Caco-2 (cell line): ENCODE results near the gene PITPNB. TPM values are rescaled to one million over a fixed set of nuclear protein-coding genes. Genes with fewer than 3 reads are reported as not detected.

Source experiments
- BruUV-seq: library from RNA; stranded (reverse); fragments of 400-500 nt; replicated peaks from 2 replicates; lab custom pipeline; 2021; lab: Mats Ljungman, UMichigan
- CTCF ChIA-PET: fragments of 300-600 bp; sonication (Branson Sonifier 250); formaldehyde crosslinking; loops from one replicate; lab custom pipeline; 2022; ENCODE audit warnings: antibody characterized with exemption; lab: Charles Lee
- POLR2A ChIA-PET: fragments of 300-600 bp; sonication (Branson Sonifier 250); formaldehyde crosslinking; loops from one replicate; lab custom pipeline; 2022; ENCODE audit warnings: antibody characterized with exemption; lab: Charles Lee
- DNase-seq, 2 experiments: peaks; one replicate each; pipeline versions ENCODE4 v3.0.0 to v3.0.0-alpha.2; 2020 to 2022
- H3K27me3 ChIP-seq: replicated peaks from 2 replicates; pipeline ENCODE4 v1.6.0; 2011; ENCODE audit warnings: low read length; ENCODE audit not compliant: control insufficient read depth, insufficient read depth
- H3K36me3 ChIP-seq: 2 replicates; pipeline ENCODE4 v1.5.1; 2011; ENCODE audit warnings: low read length; ENCODE audit not compliant: control insufficient read depth, insufficient read depth
- H3K4me1 ChIP-seq: fragments of 250-450 bp; sonication (Bioruptor Pico); 2 replicates; pipeline ENCODE4 v1.5.1; 2020; ENCODE audit warnings: mild to moderate bottlenecking
- H3K4me3 ChIP-seq: 2 replicates; pipeline ENCODE4 v1.5.1; 2011; ENCODE audit warnings: low read depth, mild to moderate bottlenecking, control low read depth, low read length
- H3K9me3 ChIP-seq: fragments of 250-450 bp; sonication (Bioruptor Pico); 2 replicates; pipeline ENCODE4 v1.5.1; 2020; ENCODE audit warnings: mild to moderate bottlenecking, moderate library complexity
- H3K27ac Mint-ChIP-seq: one replicate; pipeline ENCODE4 v1.8.0; 2022; ENCODE audit warnings: mixed read lengths; ENCODE audit not compliant: unreplicated experiment
- H3K27me3 Mint-ChIP-seq: one replicate; pipeline ENCODE4 v1.8.0; 2022; ENCODE audit warnings: mixed read lengths; ENCODE audit not compliant: insufficient read depth, unreplicated experiment
- H3K36me3 Mint-ChIP-seq: one replicate; pipeline ENCODE4 v1.8.0; 2022; ENCODE audit warnings: mild to moderate bottlenecking, mixed read lengths; ENCODE audit not compliant: insufficient read depth, unreplicated experiment
- H3K4me1 Mint-ChIP-seq: one replicate; pipeline ENCODE4 v1.8.0; 2022; ENCODE audit warnings: low read depth, mixed read lengths; ENCODE audit not compliant: unreplicated experiment
- H3K4me3 Mint-ChIP-seq: one replicate; pipeline ENCODE4 v1.8.0; 2022; ENCODE audit warnings: mild to moderate bottlenecking, moderate library complexity, mixed read lengths; ENCODE audit not compliant: unreplicated experiment
- H3K9me3 Mint-ChIP-seq: one replicate; pipeline ENCODE4 v1.8.0; 2022; ENCODE audit warnings: mixed read lengths; ENCODE audit not compliant: unreplicated experiment
- CTCF ChIP-seq, 2 experiments: fragments of 200-600 bp in 1 of 2; IDR thresholded peaks; 1 replicate in 1 of 2; 2 replicates in 1 of 2; pipeline versions ENCODE4 v1.5.1 to v1.8.0; 2011 to 2022; ENCODE audit warnings: antibody characterized with exemption in 1 of 2, control low read depth in 1 of 2, inconsistent platforms in 1 of 2, low read depth in 1 of 2, low read length in 1 of 2, mild to moderate bottlenecking in 1 of 2, moderate library complexity in 1 of 2; ENCODE audit not compliant: insufficient read depth in 1 of 2, severe bottlenecking in 1 of 2, unreplicated experiment in 1 of 2
- intact Hi-C: fragments of 100-400 bp; cut with micrococcal nuclease; formaldehyde crosslinking; loops from one replicate; pipeline ENCODE4 v1.10.0; 2022; ENCODE audit not compliant: unreplicated experiment
- total RNA-seq: library from RNA; stranded (reverse); gene quantifications from 2 replicates; pipeline ENCODE4 v1.2.3, GENCODE V29; 2022

The PITPNB gene
- total RNA-seq, 1 experiment from 2014 or later: 81.7 TPM

GRCh38 chr22:27842669-27843431 is 76.2 kb downstream of the PITPNB start:
- POLR2A ChIA-PET: no interaction called here
- H3K27me3 Mint-ChIP-seq: no peaks in the 10 kb centered on the region
- DNase-seq: no peak
- H3K4me3 ChIP-seq: no peak overlapping the region
- TF ChIP-seq CTCF (IDR thresholded peaks at IDR 0.05; ENCODE audit: insufficient read depth in 1 of 2, low read depth in 1 of 2, low read length in 1 of 2, severe bottlenecking in 1 of 2, unreplicated experiment in 1 of 2): no peak
- H3K27me3 ChIP-seq: no peaks in the 10 kb centered on the region
- no peaks in the 10 kb centered on the region for H3K4me1 Mint-ChIP-seq
- BruUV-seq: no TSS peak
- H3K36me3 ChIP-seq: no peaks in the 10 kb centered on the region
- H3K27ac Mint-ChIP-seq: peak overlapping the region; percentile 22
- H3K36me3 Mint-ChIP-seq: peaks cover 12% of the 10 kb centered on the region
- no peak overlapping the region for H3K4me3 Mint-ChIP-seq
- H3K9me3 Mint-ChIP-seq: peaks cover 3% of the 10 kb centered on the region
- no peaks in the 10 kb centered on the region for H3K9me3 ChIP-seq
- no peaks in the 10 kb centered on the region for H3K4me1 ChIP-seq
- intact Hi-C loops: no loop called here
- CTCF ChIA-PET: no interaction called here

- no peak for DNase-seq
- Mint-ChIP-seq H3K27ac (no peak overlapping the region), H3K27me3 (no peaks in the 10 kb centered on the region), H3K36me3 (peaks cover 12% of the 10 kb centered on the region), H3K4me3 (no peak overlapping the region), H3K4me1 (no peaks in the 10 kb centered on the region), H3K9me3 (peaks cover 9% of the 10 kb centered on the region)
- H3K36me3 ChIP-seq: no peaks in the 10 kb centered on the region
- H3K9me3 ChIP-seq: no peaks in the 10 kb centered on the region
- CTCF ChIA-PET: no interaction called here
- no TSS peak for BruUV-seq
- intact Hi-C loops: no loop called here
- TF ChIP-seq CTCF (IDR thresholded peaks at IDR 0.05; ENCODE audit: insufficient read depth in 1 of 2, low read depth in 1 of 2, low read length in 1 of 2, severe bottlenecking in 1 of 2, unreplicated experiment in 1 of 2): no peak
- POLR2A ChIA-PET: no interaction called here
- H3K4me1 ChIP-seq: no peaks in the 10 kb centered on the region
- H3K4me3 ChIP-seq: no peak overlapping the region
- H3K27me3 ChIP-seq: no peaks in the 10 kb centered on the region
These were observed 76.9 kb downstream of the PITPNB start for GRCh38 chr22:27842201-27842600.

GRCh38 chr22:27840436-27840835 is 78.6 kb downstream of the PITPNB start:
- Mint-ChIP-seq H3K36me3 (peaks cover 12% of the 10 kb centered on the region), H3K4me1 (peaks cover 7% of the 10 kb centered on the region), H3K27me3 (no peaks in the 10 kb centered on the region), H3K4me3 (no peak overlapping the region), H3K27ac (no peak overlapping the region), H3K9me3 (peaks cover 15% of the 10 kb centered on the region)
- no peak for DNase-seq
- Histone ChIP-seq H3K4me3 (no peak overlapping the region), H3K36me3 (no peaks in the 10 kb centered on the region), H3K27me3 (no peaks in the 10 kb centered on the region), H3K4me1 (peaks cover 9% of the 10 kb centered on the region; the same call in 1 of the 2 replicates), H3K9me3 (no peaks in the 10 kb centered on the region)
- intact Hi-C loops: no loop called here
- CTCF ChIA-PET: no interaction called here
- POLR2A ChIA-PET: no interaction called here
- BruUV-seq: no TSS peak
- TF ChIP-seq CTCF (IDR thresholded peaks at IDR 0.05; ENCODE audit: insufficient read depth in 1 of 2, low read depth in 1 of 2, low read length in 1 of 2, severe bottlenecking in 1 of 2, unreplicated experiment in 1 of 2): no peak
